Gastrocnemius medialis (tissue), 4 donors: ENCODE data around the gene KRT23.

ENCODE experiments used
- POLR2A ChIP-seq, 2 donors: fragments of 450-650 bp; IDR thresholded peaks; one replicate each; pipeline ENCODE4 v1.6.1; 2017; ENCODE audit warnings: antibody characterized with exemption in 2 of 2, mild to moderate bottlenecking in 2 of 2, moderate library complexity in 2 of 2
- TF ChIP-seq, protein P1 (sequence below), 5 experiments: fragments of 450-650 bp in 3 of 5; fragments of 200-600 bp in 2 of 5; sonication (generic) in 2 of 5; IDR thresholded peaks in 4 of 5; conservative IDR thresholded peaks in 1 of 5; 1 replicate in 4 of 5; 2 replicates in 1 of 5; pipeline ENCODE4 v1.5.1; 2016 to 2019; ENCODE audit warnings: antibody characterized with exemption in 5 of 5, mild to moderate bottlenecking in 3 of 5, moderate library complexity in 3 of 5

DNA sequence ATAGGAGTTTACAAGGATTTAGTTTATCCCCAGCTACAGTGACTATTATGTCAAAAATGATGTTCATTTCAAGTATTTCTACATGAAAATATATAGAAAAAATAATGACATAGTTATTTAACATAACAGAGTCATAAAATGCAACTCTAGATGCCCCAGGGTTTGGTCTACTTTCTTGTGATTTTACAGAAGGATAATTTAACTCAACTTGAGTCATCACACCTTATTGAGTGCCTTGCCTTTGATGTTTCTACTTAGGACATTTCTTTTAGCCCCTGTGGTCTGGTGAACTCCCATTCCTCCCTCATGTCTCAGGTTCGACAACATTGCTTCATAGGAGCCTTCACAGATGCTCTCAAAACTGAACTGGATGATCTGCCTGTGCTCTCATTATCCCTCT is 54.4 kb downstream of the KRT23 start:
- TF ChIP-seq, protein P1, sequence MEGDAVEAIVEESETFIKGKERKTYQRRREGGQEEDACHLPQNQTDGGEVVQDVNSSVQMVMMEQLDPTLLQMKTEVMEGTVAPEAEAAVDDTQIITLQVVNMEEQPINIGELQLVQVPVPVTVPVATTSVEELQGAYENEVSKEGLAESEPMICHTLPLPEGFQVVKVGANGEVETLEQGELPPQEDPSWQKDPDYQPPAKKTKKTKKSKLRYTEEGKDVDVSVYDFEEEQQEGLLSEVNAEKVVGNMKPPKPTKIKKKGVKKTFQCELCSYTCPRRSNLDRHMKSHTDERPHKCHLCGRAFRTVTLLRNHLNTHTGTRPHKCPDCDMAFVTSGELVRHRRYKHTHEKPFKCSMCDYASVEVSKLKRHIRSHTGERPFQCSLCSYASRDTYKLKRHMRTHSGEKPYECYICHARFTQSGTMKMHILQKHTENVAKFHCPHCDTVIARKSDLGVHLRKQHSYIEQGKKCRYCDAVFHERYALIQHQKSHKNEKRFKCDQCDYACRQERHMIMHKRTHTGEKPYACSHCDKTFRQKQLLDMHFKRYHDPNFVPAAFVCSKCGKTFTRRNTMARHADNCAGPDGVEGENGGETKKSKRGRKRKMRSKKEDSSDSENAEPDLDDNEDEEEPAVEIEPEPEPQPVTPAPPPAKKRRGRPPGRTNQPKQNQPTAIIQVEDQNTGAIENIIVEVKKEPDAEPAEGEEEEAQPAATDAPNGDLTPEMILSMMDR (IDR thresholded peaks at IDR 0.05 in 4 of 5, conservative IDR thresholded peaks at IDR 0.05 in 1 of 5) = no peak
- no peak for TF ChIP-seq POLR2A (IDR thresholded peaks at IDR 0.05)
